Peyer's patch (tissue), 4 donors: ENCODE results near the gene LEMD2. TPM values are rescaled to one million over a fixed set of nuclear protein-coding genes. Genes with fewer than 3 reads are reported as not detected.
A peak's percentile ranks its signal among the peaks of the same experiment; 100 is the strongest.

Source experiments
- DNase-seq, 3 donors: peaks; one replicate each; pipeline ENCODE4 v3.0.0-alpha.2; 2017 to 2019
- H3K27ac ChIP-seq, 4 donors: fragments of 200-600 bp; sonication (generic); one replicate each; pipeline ENCODE4 v1.5.1; 2016 to 2019
- H3K27me3 ChIP-seq, 2 donors: fragments of 200-600 bp; sonication (generic); one replicate each; pipeline ENCODE4 v1.5.1; 2019
- H3K36me3 ChIP-seq, 3 donors: fragments of 200-600 bp; sonication (generic); one replicate each; pipeline ENCODE4 v1.5.1; 2016 to 2019
- H3K4me1 ChIP-seq, 4 donors: fragments of 200-600 bp; sonication (generic); one replicate each; pipeline ENCODE4 v1.5.1; 2016 to 2019
- H3K4me3 ChIP-seq, 4 donors: fragments of 200-600 bp; sonication (generic); 1 replicate in 3 of 4; 2 replicates in 1 of 4; pipeline ENCODE4 v1.5.1; 2016 to 2019; ENCODE audit warnings: mild to moderate bottlenecking in 1 of 4
- H3K9me3 ChIP-seq, 4 donors: fragments of 200-600 bp; sonication (generic); one replicate each; pipeline ENCODE4 v1.5.1; 2016 to 2019; ENCODE audit warnings: mild to moderate bottlenecking in 1 of 4
- CTCF ChIP-seq, 6 experiments: fragments of 450-650 bp in 4 of 6; fragments of 200-600 bp in 2 of 6; sonication (generic) in 1 of 6; IDR thresholded peaks; one replicate each; pipeline ENCODE4 v1.5.1; 2017 to 2019; ENCODE audit warnings: antibody characterized with exemption in 6 of 6, mild to moderate bottlenecking in 3 of 6, moderate library complexity in 1 of 6
- POLR2A ChIP-seq, 2 donors: fragments of 450-650 bp; IDR thresholded peaks; one replicate each; pipeline ENCODE4 v1.5.1; 2017; ENCODE audit warnings: antibody characterized with exemption in 2 of 2, mild to moderate bottlenecking in 2 of 2, moderate library complexity in 2 of 2
- total RNA-seq, 4 donors: library from RNA; depleted of rRNA; stranded (reverse); fragments of >200 nt; gene quantifications; one replicate each; pipeline ENCODE4 v1.1.0, GENCODE V29; 2016

The LEMD2 gene
- total RNA-seq, 4 donors from 2014 or later: 53.8 to 85.3 (median 75.8) TPM

- Histone ChIP-seq H3K4me3 (no peak overlapping the region), H3K27ac (no peak overlapping the region), H3K9me3 (no peaks in the 10 kb centered on the region), H3K27me3 (no peaks in the 10 kb centered on the region), H3K4me1 (peaks cover 0 to 4% (median 0%) of the 10 kb centered on the region in 4 donors), H3K36me3 (no peaks in the 10 kb centered on the region)
- TF ChIP-seq CTCF (IDR thresholded peaks at IDR 0.05) (no peak), POLR2A (IDR thresholded peaks at IDR 0.05) (no peak)
- DNase-seq: no peak
These were observed 64.6 kb downstream of the LEMD2 start for GRCh38 chr6:33724102-33725023.

GRCh38 chr6:33723371-33724085 lies 65.4 kb downstream of the LEMD2 start:
- TF ChIP-seq CTCF (IDR thresholded peaks at IDR 0.05): no peak
- no peak for TF ChIP-seq POLR2A (IDR thresholded peaks at IDR 0.05)
- H3K4me3 ChIP-seq: no peak overlapping the region
- no peak for DNase-seq
- peaks cover 0 to 7% (median 0%) of the 10 kb centered on the region in 4 donors for H3K4me1 ChIP-seq
- no peak overlapping the region for H3K27ac ChIP-seq
- no peaks in the 10 kb centered on the region for H3K36me3 ChIP-seq
- no peaks in the 10 kb centered on the region for H3K27me3 ChIP-seq
- no peaks in the 10 kb centered on the region for H3K9me3 ChIP-seq

- no peaks in the 10 kb centered on the region for H3K36me3 ChIP-seq
- no peak for DNase-seq
- no peak overlapping the region for H3K4me3 ChIP-seq
- peak overlapping the region in 1 of 4 donors; percentile 48 for H3K27ac ChIP-seq
- no peaks in the 10 kb centered on the region for H3K27me3 ChIP-seq
- H3K9me3 ChIP-seq: no peaks in the 10 kb centered on the region
- no peak for TF ChIP-seq POLR2A (IDR thresholded peaks at IDR 0.05)
- TF ChIP-seq CTCF (IDR thresholded peaks at IDR 0.05): no peak
- peaks cover 0 to 10% (median 0%) of the 10 kb centered on the region in 4 donors for H3K4me1 ChIP-seq
These were observed 66.8 kb downstream of the LEMD2 start for GRCh38 chr6:33722103-33722623.

GRCh38 chr6:33721508-33721907 lies 67.4 kb downstream of the LEMD2 start:
- TF ChIP-seq POLR2A (IDR thresholded peaks at IDR 0.05): no peak
- TF ChIP-seq CTCF (IDR thresholded peaks at IDR 0.05): no peak
- no peaks in the 10 kb centered on the region for H3K27me3 ChIP-seq
- DNase-seq: no peak
- H3K27ac ChIP-seq: peak overlapping the region in 1 of 4 donors; percentile 48
- no peaks in the 10 kb centered on the region for H3K9me3 ChIP-seq
- no peaks in the 10 kb centered on the region for H3K36me3 ChIP-seq
- H3K4me3 ChIP-seq: no peak overlapping the region
- peaks cover 0 to 10% (median 0%) of the 10 kb centered on the region in 4 donors for H3K4me1 ChIP-seq

Other genes with a start within 250 kb of the LEMD2 start
- 10 to 100 TPM; 28.9 to 71.7 (median 66.3) TPM for gene BAK1, start 208.9 kb downstream of the LEMD2 start, total RNA-seq
- gene ITPR3, start 167.8 kb downstream of the LEMD2 start, total RNA-seq: 100 to 1,000 TPM; 139 to 250 (median 182) TPM
- 10 to 100 TPM in 1 of 4 donors, 1 to 10 TPM in 3; 4.6 to 19.6 (median 6.9) TPM for gene UQCC2, start 77.4 kb downstream of the LEMD2 start, total RNA-seq
- 1 to 10 TPM in 3 of 4 donors, under 1 TPM in 1; 0.88 to 5.8 (median 1.6) TPM for gene IP6K3, start 42.2 kb downstream of the LEMD2 start, total RNA-seq
- gene MLN, start 14.9 kb upstream of the LEMD2 start, total RNA-seq: not detected